ENCODE measurements around the gene KCTD10. TPM values are rescaled to one million over a fixed set of nuclear protein-coding genes. Genes with fewer than 3 reads are reported as not detected.

The KCTD10 gene
- total and polyA plus RNA-seq, 10 of the 15 experiments (the other 5 are each of a cell fraction or from before 2014, with no cell fraction given): 5.6 to 52.0 (median 34.2) TPM

- H2AFZ ChIP-seq (ENCODE audit: control insufficient read depth, low read depth, low read length): no peak overlapping the region
- no peaks in the 10 kb centered on the region for H3K9me3 ChIP-seq (replicated peaks; ENCODE audit: control insufficient read depth, insufficient read depth, low read length)
- ChIA-PET SMC1A (ENCODE audit: uncharacterized antibody, unreplicated experiment) (no interaction called here), RAD21 (ENCODE audit: unreplicated experiment) (no interaction called here), POLR2A (no interaction called here), CTCF (interaction anchor here (1.2 kb wide), 1 partner anchor 67 kb away, joined by 3 read pairs; no protein-coding TSS in a partner anchor)
- H3K36me3 ChIP-seq (ENCODE audit: control insufficient read depth in 2 of 2, insufficient read depth in 2 of 2, low read length in 1 of 2): peaks cover 3 to 27% of the 10 kb centered on the region in 2 experiments
- no TSS peak for BruUV-seq (replicated peaks)
- in situ Hi-C loops (cut with MboI): no loop called here
- DNase-seq (ENCODE audit: low read depth, low spot score): no peak
- no peaks in the 10 kb centered on the region for H3K27me3 ChIP-seq (replicated peaks in 1 of 2; ENCODE audit: control insufficient read depth in 2 of 2, insufficient read depth in 2 of 2, low read length in 1 of 2)
- no peak overlapping the region for H3K27ac ChIP-seq (ENCODE audit: control insufficient read depth, insufficient read depth)
- H3K4me3 ChIP-seq: no peak overlapping the region
- H3K9ac ChIP-seq (ENCODE audit: control insufficient read depth, insufficient read depth, low read length): no peak overlapping the region
- no peaks in the 10 kb centered on the region for H3K4me1 ChIP-seq (ENCODE audit: control insufficient read depth, insufficient read depth, low read length)
- WGBS (ENCODE audit: insufficient coverage, insufficient replicate concordance, low lambda C conversion rate, missing lambda C conversion rate): 81% methylated on average over 9 of the region's 9 CpGs
- no peaks in the 10 kb centered on the region for H4K20me1 ChIP-seq (ENCODE audit: control insufficient read depth, insufficient read depth)
- no peak for ATAC-seq
- H3K4me2 ChIP-seq (ENCODE audit: control insufficient read depth, insufficient read depth): no peak overlapping the region
- no peak for TF ChIP-seq PAX5 (IDR thresholded peaks at IDR 0.05; ENCODE audit: borderline replicate concordance, low read depth, low read length)
- TF ChIP-seq ZNF217 (IDR thresholded peaks at IDR 0.05): no peak
- no peak for FAIRE-seq
- no peaks in the 10 kb centered on the region for H3K79me2 ChIP-seq (ENCODE audit: control insufficient read depth, insufficient read depth, low read length)
- intact Hi-C loops (cut with micrococcal nuclease; ENCODE audit: unreplicated experiment): no loop called here
These were observed 23.5 kb upstream of the KCTD10 start for GRCh38 chr12:109500406-109501185.

GRCh38 chr12:109497675-109498074 lies 20.6 kb upstream of the KCTD10 start:
- intact Hi-C loops (cut with micrococcal nuclease; ENCODE audit: unreplicated experiment): no loop called here
- H2AFZ ChIP-seq (ENCODE audit: control insufficient read depth, low read depth, low read length): no peak overlapping the region
- 92% methylated on average over 7 of the region's 7 CpGs for WGBS (ENCODE audit: insufficient coverage, insufficient replicate concordance, low lambda C conversion rate, missing lambda C conversion rate)
- in situ Hi-C loops (cut with MboI): no loop called here
- no peaks in the 10 kb centered on the region for H3K9me3 ChIP-seq (replicated peaks; ENCODE audit: control insufficient read depth, insufficient read depth, low read length)
- no peak overlapping the region for H3K4me3 ChIP-seq
- no peak for ATAC-seq
- H3K4me2 ChIP-seq (ENCODE audit: control insufficient read depth, insufficient read depth): no peak overlapping the region
- H3K9ac ChIP-seq (ENCODE audit: control insufficient read depth, insufficient read depth, low read length): no peak overlapping the region
- no peaks in the 10 kb centered on the region for H3K79me2 ChIP-seq (ENCODE audit: control insufficient read depth, insufficient read depth, low read length)
- RAD21 ChIA-PET (ENCODE audit: unreplicated experiment): no interaction called here
- FAIRE-seq: no peak
- no peaks in the 10 kb centered on the region for H3K27me3 ChIP-seq (replicated peaks in 1 of 2; ENCODE audit: control insufficient read depth in 2 of 2, insufficient read depth in 2 of 2, low read length in 1 of 2)
- DNase-seq (ENCODE audit: low read depth, low spot score): no peak
- H3K27ac ChIP-seq (ENCODE audit: control insufficient read depth, insufficient read depth): no peak overlapping the region
- H3K4me1 ChIP-seq (ENCODE audit: control insufficient read depth, insufficient read depth, low read length): no peaks in the 10 kb centered on the region
- no peaks in the 10 kb centered on the region for H4K20me1 ChIP-seq (ENCODE audit: control insufficient read depth, insufficient read depth)
- no TSS peak for BruUV-seq (replicated peaks)
- SMC1A ChIA-PET (ENCODE audit: uncharacterized antibody, unreplicated experiment): no interaction called here
- peaks cover 2 to 21% of the 10 kb centered on the region in 2 experiments for H3K36me3 ChIP-seq (ENCODE audit: control insufficient read depth in 2 of 2, insufficient read depth in 2 of 2, low read length in 1 of 2)
- CTCF ChIA-PET: no interaction called here
- POLR2A ChIA-PET: no interaction called here
- no peak for TF ChIP-seq POU2F2 (IDR thresholded peaks at IDR 0.05; ENCODE audit: borderline replicate concordance, low read depth, low read length)
- TF ChIP-seq E2F8 (IDR thresholded peaks at IDR 0.05; ENCODE audit: low read depth, partially characterized antibody): no peak
- no peak for TF ChIP-seq PML (IDR thresholded peaks at IDR 0.05; ENCODE audit: low read length)
- TF ChIP-seq ASH2L (IDR thresholded peaks at IDR 0.05; ENCODE audit: borderline replicate concordance, low read depth): no peak
- no peak for TF ChIP-seq CTCF (IDR thresholded peaks at IDR 0.05 in 2 of 3, conservative IDR thresholded peaks at IDR 0.05 in 1 of 3; ENCODE audit: control insufficient read depth in 2 of 3, extremely low read depth in 1 of 3, insufficient read depth in 1 of 3, low read depth in 3 of 3, low read length in 3 of 3)
- TF ChIP-seq CBFB (IDR thresholded peaks at IDR 0.05; ENCODE audit: low read depth): no peak
- no peak for TF ChIP-seq CHD1 (IDR thresholded peaks at IDR 0.05; ENCODE audit: low read depth, low read length)
- TF ChIP-seq MLLT1 (IDR thresholded peaks at IDR 0.05): no peak
- TF ChIP-seq CBX3 (IDR thresholded peaks at IDR 0.05; ENCODE audit: borderline replicate concordance, low read depth): no peak
